Endothelial cell of umbilical vein (primary cell): Measurements from ENCODE around the gene TAF5L.

Experiments used
- CTCF ChIP-seq, 2 donors: IDR thresholded peaks; 1 replicate in 1 of 2; 2 replicates in 1 of 2; pipeline ENCODE4 v1.5.1; 2011; ENCODE audit warnings: low read length in 2 of 2, mild to moderate bottlenecking in 2 of 2, moderate library complexity in 2 of 2, control low read depth in 1 of 2, inconsistent platforms in 1 of 2, low read depth in 1 of 2; ENCODE audit not compliant: insufficient read depth in 1 of 2; ENCODE audit errors: extremely low read depth in 1 of 2
- POLR2A ChIP-seq: IDR thresholded peaks from 2 replicates; pipeline ENCODE4 v1.6.1; 2012; ENCODE audit warnings: low read depth, mild to moderate bottlenecking, control low read depth, low read length
- POLR2AphosphoS5 ChIP-seq: IDR thresholded peaks from 2 replicates; pipeline ENCODE4 v1.6.1; 2012; ENCODE audit warnings: low read depth, mild to moderate bottlenecking, control low read depth, low read length, moderate library complexity; ENCODE audit not compliant: insufficient read depth

GRCh38 chr1:229650045-229650444 is 24.1 kb upstream of the TAF5L start:
- no peak for TF ChIP-seq CTCF (IDR thresholded peaks at IDR 0.05; ENCODE audit: extremely low read depth in 1 of 2, insufficient read depth in 1 of 2, low read depth in 1 of 2, low read length in 2 of 2)
- TF ChIP-seq POLR2A: no peak
- TF ChIP-seq POLR2AphosphoS5: no peak
